Epithelial cell of esophagus (primary cell): Measurements from ENCODE around the gene MAP1LC3B.
A peak's percentile ranks its signal among the peaks of the same experiment; 100 is the strongest.

Experiments used
- DNase-seq: peaks from one replicate; pipeline ENCODE4 v3.0.0; 2010; ENCODE audit warnings: low read depth
- H3K4me3 ChIP-seq: 2 replicates; pipeline ENCODE4 v1.5.1; 2011; ENCODE audit warnings: mild to moderate bottlenecking, low read length, control low read depth
- CTCF ChIP-seq: IDR thresholded peaks from 2 replicates; pipeline ENCODE4 v1.5.1; 2011; ENCODE audit warnings: low read depth, mild to moderate bottlenecking, low read length, control low read depth, inconsistent platforms; ENCODE audit not compliant: insufficient read depth; ENCODE audit errors: missing control alignments

The MAP1LC3B gene

GRCh38 chr16:87391950-87392820, at the start of gene MAP1LC3B:
MAP1LC3B (plus strand) TSS chr16:87392336; CDS start chr16:87392428, 92 bp downstream.
- no peak for TF ChIP-seq CTCF
- peak; percentile 96 for DNase-seq
- H3K4me3 ChIP-seq: peak within 1 kb of the TSS; percentile 68

GRCh38 chr16:87342504-87342903, 49.6 kb upstream of the MAP1LC3B start:
- DNase-seq: no peak
- no peak overlapping the region for H3K4me3 ChIP-seq
- no peak for TF ChIP-seq CTCF

GRCh38 chr16:87342978-87343752, 49.0 kb upstream of the MAP1LC3B start:
- DNase-seq: no peak
- TF ChIP-seq CTCF: no peak
- H3K4me3 ChIP-seq: no peak overlapping the region

- no peak for DNase-seq
- no peak overlapping the region for H3K4me3 ChIP-seq
- TF ChIP-seq CTCF: no peak
Measured at GRCh38 chr16:87343753-87344050, 48.4 kb upstream of the MAP1LC3B start.

- no peak for DNase-seq
- TF ChIP-seq CTCF: no peak
- no peak overlapping the region for H3K4me3 ChIP-seq
Measured at GRCh38 chr16:87344165-87344930, 47.8 kb upstream of the MAP1LC3B start.

GRCh38 chr16:87344931-87345631, 47.1 kb upstream of the MAP1LC3B start:
- no peak overlapping the region for H3K4me3 ChIP-seq
- no peak for DNase-seq

More at GRCh38 chr16:87344931-87345631, 47.1 kb upstream of the MAP1LC3B start:
- no peak for TF ChIP-seq CTCF
